H1 (cell line): Measurements from ENCODE around the gene RIN1. TPM values are rescaled to one million over a fixed set of nuclear protein-coding genes. Genes with fewer than 3 reads are reported as not detected.

ENCODE experiments used
- CTCF ChIA-PET: fragments of 300-600 bp; sonication (Branson Sonifier 250); formaldehyde crosslinking; loops from one replicate; lab custom pipeline; 2021; ENCODE audit not compliant: partially characterized antibody; lab: Charles Lee
- POLR2A ChIA-PET: fragments of 300-600 bp; sonication (Branson Sonifier 250); formaldehyde crosslinking; loops from one replicate; lab custom pipeline; 2021; ENCODE audit warnings: inconsistent platforms; ENCODE audit not compliant: partially characterized antibody; lab: Charles Lee
- DNase-seq, 2 experiments: peaks; one replicate each; pipeline versions ENCODE4 v3.0.0 to v3.0.0-alpha.2; 2010 to 2022; ENCODE audit warnings: low spot score in 2 of 2, low read depth in 1 of 2, mixed read lengths in 1 of 2
- FAIRE-seq: peaks from 2 replicates; lab custom pipeline; 2011; peaks lifted over from hg19 to GRCh38; lab: Jason Lieb, UNC
- H2AFZ ChIP-seq: 2 replicates; pipeline ENCODE4 v1.8.1; 2012; ENCODE audit warnings: low read length, inconsistent platforms
- H2AK5ac ChIP-seq: 2 replicates; pipeline ENCODE4 v1.6.1; 2013; ENCODE audit warnings: low read depth, low read length
- H2BK120ac ChIP-seq: replicated peaks from 2 replicates; pipeline ENCODE3; 2013; ENCODE audit warnings: low read depth, low read length, inconsistent platforms
- H2BK12ac ChIP-seq: 2 replicates; pipeline ENCODE4 v1.6.1; 2013; ENCODE audit warnings: low read depth, low read length
- H2BK15ac ChIP-seq: 2 replicates; pipeline ENCODE4 v1.6.1; 2013; ENCODE audit warnings: low read length
- H2BK20ac ChIP-seq: 2 replicates; pipeline ENCODE4 v1.6.1; 2013; ENCODE audit warnings: low read length
- H2BK5ac ChIP-seq: 2 replicates; pipeline ENCODE4 v1.6.1; 2013; ENCODE audit warnings: low read depth, low read length
- H3K14ac ChIP-seq: 2 replicates; pipeline ENCODE4 v1.6.1; 2013; ENCODE audit warnings: inconsistent platforms; ENCODE audit not compliant: insufficient read length
- H3K18ac ChIP-seq: 2 replicates; pipeline ENCODE4 v1.6.1; 2013; ENCODE audit warnings: low read length; ENCODE audit errors: extremely low read depth
- H3K23ac ChIP-seq: 2 replicates; pipeline ENCODE4 v1.6.1; 2013; ENCODE audit warnings: inconsistent platforms; ENCODE audit not compliant: insufficient read length
- H3K23me2 ChIP-seq: 2 replicates; pipeline ENCODE4 v1.6.1; 2013; ENCODE audit warnings: low read depth, low read length
- H3K27ac ChIP-seq: 2 replicates; pipeline ENCODE4 v1.6.1; 2011; ENCODE audit warnings: low read depth, low read length, inconsistent platforms
- H3K27me3 ChIP-seq, 4 experiments: replicated peaks in 1 of 4; 1 replicate in 1 of 4; 2 replicates in 3 of 4; pipeline versions ENCODE4 v1.6.1 to v1.8.1; 2011 to 2013; ENCODE audit warnings: low read length in 3 of 4, mild to moderate bottlenecking in 3 of 4, inconsistent platforms in 2 of 4, mixed read lengths in 2 of 4, moderate library complexity in 1 of 4; ENCODE audit not compliant: control insufficient read depth in 3 of 4, insufficient read depth in 3 of 4; ENCODE audit errors: extremely low read depth in 1 of 4
- H3K36me3 ChIP-seq, 4 experiments: 2 replicates each; pipeline versions ENCODE4 v1.6.1 to v1.8.1; 2011 to 2013; ENCODE audit warnings: mild to moderate bottlenecking in 4 of 4, low read length in 3 of 4, moderate library complexity in 2 of 4, control low read depth in 1 of 4, inconsistent platforms in 1 of 4; ENCODE audit not compliant: insufficient read depth in 4 of 4, control insufficient read depth in 2 of 4
- H3K4ac ChIP-seq: replicated peaks from 2 replicates; pipeline ENCODE3; 2013; ENCODE audit warnings: low read length, low read depth, mixed read lengths, inconsistent platforms; ENCODE audit not compliant: insufficient read length
- H3K4me1 ChIP-seq, 4 experiments: replicated peaks in 1 of 4; 1 replicate in 1 of 4; 2 replicates in 3 of 4; pipeline versions ENCODE4 v1.6.1 to v1.8.1; 2011 to 2013; ENCODE audit warnings: low read length in 3 of 4, inconsistent platforms in 2 of 4, mixed read lengths in 1 of 4; ENCODE audit not compliant: insufficient read depth in 4 of 4, control insufficient read depth in 3 of 4
- H3K4me2 ChIP-seq, 2 experiments: 2 replicates each; pipeline versions ENCODE4 v1.6.1 to v1.8.1; 2011 to 2013; ENCODE audit warnings: low read depth in 2 of 2, low read length in 2 of 2, control low read depth in 1 of 2, inconsistent platforms in 1 of 2, mild to moderate bottlenecking in 1 of 2; ENCODE audit not compliant: insufficient read depth in 1 of 2
- H3K4me3 ChIP-seq, 4 experiments: fragments of 200-600, 300-600 bp in 1 of 4; sonication (generic), shearing (Covaris generic), sonication (Bioruptor Twin) in 1 of 4; 2 replicates each; pipeline versions ENCODE4 v1.5.1 to v1.8.1; 2011 to 2016; ENCODE audit warnings: low read length in 4 of 4, low read depth in 3 of 4, control low read depth in 2 of 4, inconsistent platforms in 2 of 4, mild to moderate bottlenecking in 2 of 4, mixed read lengths in 1 of 4, moderate library complexity in 1 of 4; ENCODE audit not compliant: insufficient read depth in 2 of 4; ENCODE audit errors: extremely low read depth in 1 of 4
- H3K56ac ChIP-seq: replicated peaks from 2 replicates; pipeline ENCODE3; 2013; ENCODE audit warnings: low read depth, mild to moderate bottlenecking, mixed read lengths, low read length, inconsistent platforms; ENCODE audit not compliant: insufficient read length
- H3K79me1 ChIP-seq: 2 replicates; pipeline ENCODE4 v1.6.1; 2013; ENCODE audit warnings: low read depth, low read length, control low read depth
- H3K79me2 ChIP-seq, 2 experiments: 2 replicates each; pipeline versions ENCODE4 v1.6.1 to v1.8.1; 2012 to 2013; ENCODE audit warnings: low read length in 2 of 2, mild to moderate bottlenecking in 2 of 2, inconsistent platforms in 1 of 2; ENCODE audit not compliant: insufficient read depth in 2 of 2, control insufficient read depth in 1 of 2
- H3K9ac ChIP-seq, 4 experiments: replicated peaks in 1 of 4; 1 replicate in 1 of 4; 2 replicates in 3 of 4; pipeline versions ENCODE4 v1.6.1 to v1.8.1; 2011 to 2013; ENCODE audit warnings: low read depth in 3 of 4, low read length in 3 of 4, control low read depth in 2 of 4, mild to moderate bottlenecking in 2 of 4, moderate library complexity in 2 of 4, inconsistent platforms in 1 of 4; ENCODE audit errors: extremely low read depth in 1 of 4
- H3K9me3 ChIP-seq, 2 experiments: 2 replicates each; pipeline versions ENCODE4 v1.6.1 to v1.8.1; 2012 to 2013; ENCODE audit warnings: mild to moderate bottlenecking in 2 of 2, moderate library complexity in 2 of 2, control low read depth in 1 of 2, inconsistent platforms in 1 of 2, low read depth in 1 of 2, low read length in 1 of 2, mixed read lengths in 1 of 2; ENCODE audit not compliant: insufficient read depth in 2 of 2
- H4K20me1 ChIP-seq, 2 experiments: replicated peaks in 1 of 2; 2 replicates each; pipeline versions ENCODE3 to v1.8.1; 2011 to 2013; ENCODE audit warnings: inconsistent platforms in 2 of 2, low read length in 2 of 2, mild to moderate bottlenecking in 1 of 2; ENCODE audit not compliant: insufficient read depth in 2 of 2, control insufficient read depth in 1 of 2
- H4K5ac ChIP-seq: 2 replicates; pipeline ENCODE4 v1.6.1; 2013; ENCODE audit warnings: low read length, low read depth, mixed read lengths, inconsistent platforms; ENCODE audit not compliant: insufficient read length
- H4K8ac ChIP-seq: 2 replicates; pipeline ENCODE4 v1.8.0; 2013; ENCODE audit warnings: mild to moderate bottlenecking, moderate library complexity, low read length, inconsistent platforms; ENCODE audit not compliant: insufficient read depth; ENCODE audit errors: extremely low read depth
- H4K91ac ChIP-seq: replicated peaks from 2 replicates; pipeline ENCODE3; 2013; ENCODE audit warnings: low read length, mixed read lengths, inconsistent platforms; ENCODE audit not compliant: insufficient read length
- CTBP2 ChIP-seq: IDR thresholded peaks from 2 replicates; pipeline ENCODE4 v1.7.0; 2011; ENCODE audit warnings: borderline replicate concordance, mild to moderate bottlenecking, moderate library complexity, mixed read lengths, low read length; ENCODE audit not compliant: insufficient read depth, insufficient read length
- HDAC6 ChIP-seq: IDR thresholded peaks from one replicate; pipeline ENCODE4 v1.7.1; 2012; ENCODE audit warnings: low read depth, mild to moderate bottlenecking, inconsistent platforms, low read length, moderate library complexity
- NRF1 ChIP-seq: IDR thresholded peaks from 2 replicates; pipeline ENCODE4 v1.6.1; 2011; ENCODE audit warnings: mild to moderate bottlenecking, low read depth, low read length, improper control_type of control experiment
- POLR2A ChIP-seq, 2 experiments: IDR thresholded peaks; 1 replicate in 1 of 2; 2 replicates in 1 of 2; pipeline ENCODE4 v1.6.1; 2011; ENCODE audit warnings: low read depth in 2 of 2, low read length in 2 of 2, mild to moderate bottlenecking in 2 of 2; ENCODE audit errors: control extremely low read depth in 1 of 2
- SRF ChIP-seq: IDR thresholded peaks from 2 replicates; pipeline ENCODE4 v1.6.1; 2011; ENCODE audit warnings: mild to moderate bottlenecking, low read depth, low read length, moderate library complexity
- TEAD4 ChIP-seq: IDR thresholded peaks from 2 replicates; pipeline ENCODE4 v1.6.1; 2012; ENCODE audit warnings: low read depth, low read length, inconsistent platforms, mixed read lengths
- ZNF274 ChIP-seq: IDR thresholded peaks from 2 replicates; pipeline ENCODE4 v1.7.0; 2012; ENCODE audit warnings: low read length, borderline replicate concordance; ENCODE audit errors: extremely low read depth
- WGBS, 2 experiments: shearing (Covaris generic) in 1 of 2; methylation state at CpG; one replicate each; pipeline versions ENCODE4 v1.1.6 to v1.1.7; 2013 to 2015; ENCODE audit warnings: low lambda C conversion rate in 2 of 2, mixed read lengths in 2 of 2, inconsistent platforms in 1 of 2, low coverage in 1 of 2, missing lambda C conversion rate in 1 of 2; ENCODE audit not compliant: insufficient replicate concordance in 2 of 2, insufficient coverage in 1 of 2, insufficient read length in 1 of 2; ENCODE audit errors: extremely low coverage in 1 of 2, missing lambda C conversion rate in 1 of 2; 5-methylcytosine and 5-hydroxymethylcytosine counted together
- polyA plus RNA-seq, 7 experiments: library from polyadenylated mRNA; depleted of rRNA in 3 of 7; stranded (reverse) in 5 of 7; unstranded in 2 of 7; fragments of >200 nt in 5 of 7; fragments of 200-250 nt in 2 of 7; gene quantifications; 1 replicate in 5 of 7; 2 replicates in 1 of 7; 4 replicates in 1 of 7; pipeline versions ENCODE4 v1.2.1 to v1.2.3, GENCODE V29; 2011 to 2013; ENCODE audit warnings: missing spikeins in 2 of 7, mixed read lengths in 2 of 7
- total RNA-seq: library from RNA; stranded (reverse); fragmentation: NEBNext Ultra II Directional; extraction: Animal tissue kit (Norgen Biotek cat#: 25700); gene quantifications from 2 replicates; pipeline ENCODE4 v1.2.1, GENCODE V29; 2021

Gene RIN1
- total and polyA plus RNA-seq, 2 of the 8 experiments (the other 6 are each of a cell fraction or from before 2014, with no cell fraction given): 2.5 to 5.4 TPM

DNA sequence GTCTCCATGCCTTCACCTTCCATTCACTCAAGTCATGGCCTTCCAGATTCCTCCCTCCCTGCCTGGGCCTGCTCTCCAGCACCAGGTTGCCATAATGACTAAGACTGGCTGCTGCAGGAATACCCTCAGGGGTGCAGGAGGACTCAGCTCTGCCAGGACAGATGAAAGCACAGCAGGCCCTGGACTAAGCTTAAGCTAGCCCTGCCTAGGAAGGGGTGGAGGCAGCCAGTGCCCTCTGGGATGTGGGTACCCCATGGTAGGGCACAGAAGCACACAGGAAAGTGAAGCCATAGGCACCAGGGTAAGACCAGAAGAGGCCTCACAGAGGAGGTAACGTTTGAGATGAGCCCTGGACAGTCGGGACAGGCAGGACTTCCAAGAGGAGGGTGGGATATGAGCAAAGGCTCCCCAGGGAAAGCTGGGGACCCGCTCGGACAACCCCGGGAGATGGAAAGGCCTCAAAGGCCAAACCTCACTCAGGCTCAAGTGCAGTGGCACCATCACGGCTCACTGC, 3.0 kb upstream of the RIN1 start:
- no peak overlapping the region for H3K4me2 ChIP-seq
- no peak for FAIRE-seq

More for the DNA sequence above, 3.0 kb upstream of the RIN1 start:
- Histone ChIP-seq H3K18ac (no peak overlapping the region), H2BK15ac (no peak overlapping the region), H3K79me1 (peaks cover 3% of the 10 kb centered on the region), H4K5ac (no peak overlapping the region), H3K4ac (no peak overlapping the region), H3K79me2 (peaks cover 0 to 11% of the 10 kb centered on the region in 2 experiments; a peak in 2 of 4 replicates), H3K27ac (no peak overlapping the region), H3K4me3 (no peak overlapping the region), H3K23ac (no peak overlapping the region), H3K4me1 (peaks cover 0 to 20% (median 14%) of the 10 kb centered on the region in 4 experiments; a peak in 6 of 7 replicates), H2AFZ (no peak overlapping the region), H3K9ac (no peak overlapping the region), H4K91ac (no peak overlapping the region), H4K20me1 (peaks cover 3 to 8% of the 10 kb centered on the region in 2 experiments), H3K9me3 (no peaks in the 10 kb centered on the region), H4K8ac (no peak overlapping the region), H2BK12ac (no peak overlapping the region), H3K23me2 (peaks cover 2% of the 10 kb centered on the region; the same call in 1 of the 2 replicates), H2BK120ac (no peak overlapping the region), H3K14ac (no peak overlapping the region), H3K27me3 (no peaks in the 10 kb centered on the region; a peak in 2 of 7 replicates), H3K36me3 (peaks cover 6 to 12% (median 9%) of the 10 kb centered on the region in 4 experiments; a peak in 4 of 8 replicates), H2BK20ac (no peak overlapping the region), H3K56ac (no peak overlapping the region), H2BK5ac (no peak overlapping the region), H2AK5ac (no peak overlapping the region)
- 89% methylated on average over 6 of the region's 6 CpGs; no CpG with 5 or more reads in 1 of the 2 experiments for WGBS, 2 experiments
- CTCF ChIA-PET: interaction anchor here (0.6 to 4.6 kb wide), 11 partner anchors 10 to 889 kb away, joined by 3 to 55 read pairs (median 4); partner anchors contain the start of gene CD248
- TF ChIP-seq SRF (no peak), ZNF274 (no peak), HDAC6 (no peak), TEAD4 (no peak), NRF1 (no peak), CTBP2 (no peak), POLR2A (IDR thresholded peaks at IDR 0.05; ENCODE audit: control extremely low read depth in 1 of 2, low read depth in 2 of 2, low read length in 2 of 2) (no peak)
- DNase-seq: no peak
- POLR2A ChIA-PET: interaction anchor here (0.9 to 28.7 kb wide), 5 partner anchors 8 to 52 kb away, joined by 3 to 487 read pairs (median 3); partner anchors contain the start of gene SLC29A2
